IMR-90 (cell line): Measurements from ENCODE around the gene CFAP299. TPM values are rescaled to one million over a fixed set of nuclear protein-coding genes. Genes with fewer than 3 reads are reported as not detected.

Source experiments
- ATAC-seq: fragments of 200-7000 bp; cut with Tn5 transposase; 2 replicates; pipeline ENCODE4 v1.9.1; 2020; ENCODE audit warnings: low read depth, mild to moderate bottlenecking, moderate library complexity
- BruUV-seq: library from RNA; stranded (reverse); fragments of 400-500 nt; replicated peaks from 2 replicates; lab custom pipeline; 2021; lab: Mats Ljungman, UMichigan
- CTCF ChIA-PET: fragments of 300-600 bp; formaldehyde crosslinking; extraction: SDS; loops from one replicate; lab custom pipeline; 2021; ENCODE audit warnings: antibody characterized with exemption; lab: Yijun Ruan, JAX
- POLR2A ChIA-PET: fragments of 300-600 bp; sonication (Branson Sonifier 250); formaldehyde crosslinking; loops from one replicate; lab custom pipeline; 2022; ENCODE audit warnings: antibody characterized with exemption; ENCODE audit not compliant: unreplicated experiment; lab: Charles Lee
- DNase-seq: peaks from one replicate; pipeline ENCODE4 v3.0.0; 2013
- H2AFZ ChIP-seq: replicated peaks from 2 replicates; pipeline ENCODE3; 2013; ENCODE audit warnings: low read length, mild to moderate bottlenecking; ENCODE audit not compliant: poor library complexity
- H2AK5ac ChIP-seq: 2 replicates; pipeline ENCODE4 v1.6.1; 2013; ENCODE audit warnings: low read depth, low read length, inconsistent platforms
- H2AK9ac ChIP-seq: replicated peaks from 2 replicates; pipeline ENCODE3; 2013; ENCODE audit warnings: mild to moderate bottlenecking, low read depth, low read length, moderate library complexity; ENCODE audit not compliant: poor library complexity
- H2BK120ac ChIP-seq: 2 replicates; pipeline ENCODE4 v1.6.1; 2013; ENCODE audit warnings: low read depth, low read length, inconsistent platforms
- H2BK15ac ChIP-seq: 3 replicates; pipeline ENCODE4 v1.6.1; 2013; ENCODE audit warnings: low read depth, low read length, inconsistent platforms
- H2BK20ac ChIP-seq: 2 replicates; pipeline ENCODE4 v1.6.1; 2013; ENCODE audit warnings: low read depth, mild to moderate bottlenecking, inconsistent platforms, low read length, moderate library complexity
- H2BK5ac ChIP-seq: 2 replicates; pipeline ENCODE4 v1.6.1; 2013; ENCODE audit warnings: mild to moderate bottlenecking, low read depth, low read length, inconsistent platforms; ENCODE audit not compliant: poor library complexity, severe bottlenecking
- H3K14ac ChIP-seq: replicated peaks from 2 replicates; pipeline ENCODE4 v1.6.1; 2013; ENCODE audit warnings: low read depth, low read length, inconsistent platforms
- H3K18ac ChIP-seq: 2 replicates; pipeline ENCODE4 v1.6.1; 2013; ENCODE audit warnings: low read depth, low read length, control low read depth
- H3K23ac ChIP-seq: 2 replicates; pipeline ENCODE4 v1.6.1; 2013; ENCODE audit warnings: low read depth, low read length, inconsistent platforms
- H3K27ac ChIP-seq: 2 replicates; pipeline ENCODE4 v1.5.1; 2013; ENCODE audit warnings: mild to moderate bottlenecking, control low read depth, low read length; ENCODE audit not compliant: insufficient read depth
- H3K27me3 ChIP-seq: 2 replicates; pipeline ENCODE4 v1.6.1; 2013; ENCODE audit warnings: low read length; ENCODE audit not compliant: control insufficient read depth, insufficient read depth
- H3K36me3 ChIP-seq: 2 replicates; pipeline ENCODE4 v1.6.1; 2013; ENCODE audit warnings: low read length, mixed read lengths; ENCODE audit not compliant: control insufficient read depth, insufficient read depth
- H3K4ac ChIP-seq: 2 replicates; pipeline ENCODE4 v1.6.1; 2013; ENCODE audit warnings: low read depth, low read length, inconsistent platforms
- H3K4me1 ChIP-seq: 2 replicates; pipeline ENCODE4 v1.6.1; 2013; ENCODE audit warnings: low read length, mixed read lengths; ENCODE audit not compliant: control insufficient read depth, insufficient read depth
- H3K4me2 ChIP-seq: 2 replicates; pipeline ENCODE4 v1.6.1; 2013; ENCODE audit warnings: low read depth, mild to moderate bottlenecking, control low read depth, low read length, moderate library complexity
- H3K4me3 ChIP-seq: 2 replicates; pipeline ENCODE4 v1.5.1; 2013; ENCODE audit warnings: low read depth, mild to moderate bottlenecking, control low read depth, low read length, moderate library complexity; ENCODE audit not compliant: insufficient read depth
- H3K56ac ChIP-seq: 2 replicates; pipeline ENCODE4 v1.6.1; 2013; ENCODE audit warnings: low read length, inconsistent platforms; ENCODE audit not compliant: insufficient read depth; ENCODE audit errors: extremely low read depth
- H3K79me1 ChIP-seq, 2 experiments: 2 replicates each; pipeline ENCODE4 v1.6.1; 2013; ENCODE audit warnings: low read length in 2 of 2, inconsistent platforms in 1 of 2, low read depth in 1 of 2
- H3K9ac ChIP-seq: 2 replicates; pipeline ENCODE4 v1.6.1; 2013; ENCODE audit warnings: low read depth, low read length, control low read depth
- H3K9me1 ChIP-seq: 2 replicates; pipeline ENCODE4 v1.6.1; 2013; ENCODE audit warnings: low read length, inconsistent platforms; ENCODE audit not compliant: insufficient read depth
- H3K9me3 ChIP-seq: 2 replicates; pipeline ENCODE4 v1.6.1; 2013; ENCODE audit warnings: low read length; ENCODE audit not compliant: control insufficient read depth, insufficient read depth
- H4K20me1 ChIP-seq: 2 replicates; pipeline ENCODE4 v1.6.1; 2013; ENCODE audit warnings: low read length, inconsistent platforms; ENCODE audit not compliant: insufficient read depth
- H4K5ac ChIP-seq: 2 replicates; pipeline ENCODE4 v1.6.1; 2013; ENCODE audit warnings: mild to moderate bottlenecking, low read depth, low read length, control low read depth
- H4K8ac ChIP-seq, 2 experiments: 2 replicates each; pipeline ENCODE4 v1.6.1; 2013; ENCODE audit warnings: low read depth in 2 of 2, low read length in 2 of 2, control low read depth in 1 of 2, inconsistent platforms in 1 of 2
- H4K91ac ChIP-seq: 2 replicates; pipeline ENCODE4 v1.6.1; 2013; ENCODE audit warnings: low read depth, low read length, inconsistent platforms; ENCODE audit not compliant: insufficient read depth
- BHLHE40 ChIP-seq: fragments of 150-350 bp; IDR thresholded peaks from 2 replicates; pipeline ENCODE4 v1.6.1; 2016; ENCODE audit warnings: mild to moderate bottlenecking, low read depth, low read length
- CEBPB ChIP-seq: IDR thresholded peaks from 2 replicates; pipeline ENCODE4 v1.6.1; 2012; ENCODE audit warnings: low read depth, low read length, improper control_type of control experiment
- CHD1 ChIP-seq: IDR thresholded peaks from 2 replicates; pipeline ENCODE4 v1.6.1; 2012; ENCODE audit warnings: low read depth, low read length, improper control_type of control experiment
- CTCF ChIP-seq: conservative IDR thresholded peaks from 2 replicates; pipeline ENCODE4 v1.5.1; 2012; ENCODE audit warnings: mild to moderate bottlenecking, low read depth, low read length, improper control_type of control experiment
- ELK1 ChIP-seq: fragments of 150-350 bp; IDR thresholded peaks from 2 replicates; pipeline ENCODE4 v1.6.1; 2016; ENCODE audit warnings: low read depth, mild to moderate bottlenecking, low read length, moderate library complexity, borderline replicate concordance
- FOS ChIP-seq: fragments of 150-350 bp; IDR thresholded peaks from 2 replicates; pipeline ENCODE4 v1.6.1; 2016; ENCODE audit warnings: low read depth, low read length
- MAFK ChIP-seq: IDR thresholded peaks from 2 replicates; pipeline ENCODE4 v1.6.1; 2012; ENCODE audit warnings: low read depth, low read length, improper control_type of control experiment
- MAZ ChIP-seq: IDR thresholded peaks from 2 replicates; pipeline ENCODE4 v1.6.1; 2012; ENCODE audit warnings: low read depth, mild to moderate bottlenecking, low read length, improper control_type of control experiment, moderate library complexity, borderline replicate concordance
- MXI1 ChIP-seq: IDR thresholded peaks from 2 replicates; pipeline ENCODE4 v1.6.1; 2012; ENCODE audit warnings: low read depth, mild to moderate bottlenecking, low read length, moderate library complexity, borderline replicate concordance
- NFE2L2 ChIP-seq: fragments of 150-350 bp; IDR thresholded peaks from 2 replicates; pipeline ENCODE4 v1.6.1; 2016; ENCODE audit warnings: low read depth, mild to moderate bottlenecking, low read length
- POLR2A ChIP-seq: IDR thresholded peaks from 2 replicates; pipeline ENCODE4 v1.6.1; 2012; ENCODE audit warnings: mild to moderate bottlenecking, low read depth, low read length
- RAD21 ChIP-seq: IDR thresholded peaks from 2 replicates; pipeline ENCODE4 v1.6.1; 2012; ENCODE audit warnings: low read length, improper control_type of control experiment
- RCOR1 ChIP-seq: IDR thresholded peaks from 2 replicates; pipeline ENCODE4 v1.6.1; 2012; ENCODE audit warnings: mild to moderate bottlenecking, low read length, improper control_type of control experiment; ENCODE audit not compliant: insufficient replicate concordance
- RFX5 ChIP-seq: IDR thresholded peaks from 2 replicates; pipeline ENCODE4 v1.8.0; 2012; ENCODE audit warnings: low read depth, mild to moderate bottlenecking, low read length, moderate library complexity
- SMC3 ChIP-seq: fragments of 150-350 bp; IDR thresholded peaks from 2 replicates; pipeline ENCODE4 v1.6.1; 2016; ENCODE audit warnings: low read depth, mild to moderate bottlenecking, antibody characterized with exemption, low read length, moderate library complexity
- USF2 ChIP-seq: fragments of 150-350 bp; IDR thresholded peaks from 2 replicates; pipeline ENCODE4 v1.6.1; 2017; ENCODE audit warnings: mild to moderate bottlenecking, antibody characterized with exemption, low read length, low read depth
- dilution Hi-C: fragments of 300-500 bp; cut with HindIII; formaldehyde crosslinking; loops from one replicate; pipeline ENCODE4 v1.14.3; 2018; ENCODE audit warnings: low sequenced_read_pairs; ENCODE audit not compliant: unreplicated experiment
- in situ Hi-C: fragments of 300-500 bp; cut with MboI; formaldehyde crosslinking; loops from 3 replicates; pipeline ENCODE4 v1.14.3; 2019; ENCODE audit warnings: low sequenced_read_pairs, inconsistent platforms, mixed read lengths
- intact Hi-C: fragments of 100-400 bp; cut with micrococcal nuclease; formaldehyde crosslinking; loops from 2 replicates; pipeline ENCODE4 v1.10.0; 2022
- polyA plus RNA-seq, 3 experiments: library from polyadenylated mRNA; depleted of rRNA; stranded (reverse); fragments of >200 nt; gene quantifications; 2 replicates each; pipeline ENCODE4 v1.2.3, GENCODE V29; 2012; ENCODE audit warnings: low replicate concordance in 1 of 3
- total RNA-seq: library from RNA; depleted of rRNA; stranded (reverse); fragments of >200 nt; gene quantifications from 2 replicates; pipeline ENCODE4 v1.2.3, GENCODE V29; 2012

The CFAP299 gene
- total and polyA plus RNA-seq, 2 of the 4 experiments (the other 2 are of a cell fraction), result 1.0 to 1.1 TPM

GRCh38 chr4:80812145-80812544 lies 476.6 kb downstream of the CFAP299 start:
- H3K4ac ChIP-seq, result no peak overlapping the region
- H2BK20ac ChIP-seq, result no peak overlapping the region
- no peaks in the 10 kb centered on the region for H3K36me3 ChIP-seq
- dilution Hi-C loops (no loop called here), intact Hi-C loops (no loop called here), in situ Hi-C loops (no loop called here)
- no peak overlapping the region for H3K4me2 ChIP-seq
- no peaks in the 10 kb centered on the region for H3K9me1 ChIP-seq
- no peaks in the 10 kb centered on the region for H3K9me3 ChIP-seq
- H3K18ac ChIP-seq, result no peak overlapping the region
- no TSS peak for BruUV-seq
- no peak overlapping the region for H2AK5ac ChIP-seq
- ChIA-PET POLR2A (no interaction called here), CTCF (no interaction called here)
- no peak overlapping the region for H2AK9ac ChIP-seq
- no peak overlapping the region for H4K91ac ChIP-seq
- H3K56ac ChIP-seq, result no peak overlapping the region
- DNase-seq (no peak), ATAC-seq (no peak)
- no peak overlapping the region for H2BK5ac ChIP-seq
- no peaks in the 10 kb centered on the region for H3K79me1 ChIP-seq
- H3K14ac ChIP-seq, result no peak overlapping the region
- no peak overlapping the region for H2BK120ac ChIP-seq
- H3K9ac ChIP-seq, result no peak overlapping the region
- H2BK15ac ChIP-seq, result no peak overlapping the region
- H4K20me1 ChIP-seq, result no peaks in the 10 kb centered on the region
- no peak overlapping the region for H4K5ac ChIP-seq
- no peak overlapping the region for H4K8ac ChIP-seq
- H2AFZ ChIP-seq, result no peak overlapping the region
- no peak overlapping the region for H3K27ac ChIP-seq
- TF ChIP-seq CTCF, result no peak
- TF ChIP-seq POLR2A, result no peak
- no peak for TF ChIP-seq ELK1
- TF ChIP-seq NFE2L2, result no peak
- no peak for TF ChIP-seq FOS
- no peak for TF ChIP-seq CHD1
- no peak for TF ChIP-seq RCOR1
- TF ChIP-seq USF2, result no peak
- TF ChIP-seq MXI1, result no peak
- no peak for TF ChIP-seq MAZ
- TF ChIP-seq CEBPB, result no peak
- TF ChIP-seq MAFK, result no peak
- no peak for TF ChIP-seq BHLHE40
- no peak for TF ChIP-seq SMC3
- no peak for TF ChIP-seq RFX5
- TF ChIP-seq RAD21, result no peak
- H3K4me1 ChIP-seq, result no peaks in the 10 kb centered on the region
- H3K27me3 ChIP-seq, result no peaks in the 10 kb centered on the region
- no peak overlapping the region for H3K23ac ChIP-seq
- no peak overlapping the region for H3K4me3 ChIP-seq
